ENCODE measurements around the gene GARIN3. TPM values are rescaled to one million over a fixed set of nuclear protein-coding genes. Genes with fewer than 3 reads are reported as not detected.

GARIN3 gene
- total and polyA plus RNA-seq, 9 of the 15 experiments (the other 6 are each of a cell fraction or from before 2014, with no cell fraction given): not detected

DNA sequence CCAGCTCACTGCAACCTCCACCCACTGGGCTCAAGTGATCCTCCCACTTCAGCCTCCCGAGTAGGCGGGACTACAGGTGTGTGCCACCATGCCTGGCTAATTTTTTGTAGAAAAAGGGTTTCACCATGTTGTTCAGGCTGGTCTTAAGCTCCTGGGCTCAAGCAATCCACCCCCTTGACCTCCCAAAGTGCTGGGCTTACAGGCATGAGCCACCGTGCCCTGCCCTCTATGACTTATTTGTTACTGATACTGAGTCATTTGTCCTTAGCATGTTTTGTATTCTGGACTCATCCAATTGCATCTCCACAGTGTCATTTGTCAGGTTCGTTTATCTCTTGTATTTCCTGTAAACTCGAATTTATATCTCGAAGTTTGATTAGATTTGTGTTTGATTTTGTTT is 11.9 kb upstream of the GARIN3 start:
- POLR2A ChIA-PET: interaction anchor here (0.6 kb wide), 1 partner anchor 1641 kb away, joined by 3 read pairs; no protein-coding TSS in a partner anchor

More for the DNA sequence above, 11.9 kb upstream of the GARIN3 start:
- in situ Hi-C loops (cut with MboI) (no loop called here), intact Hi-C loops (cut with micrococcal nuclease) (no loop called here)
- Histone ChIP-seq H3K9me3 (replicated peaks; ENCODE audit: control insufficient read depth, insufficient read depth, low read depth, low read length) (no peaks in the 10 kb centered on the region), H3K36me3 (ENCODE audit: control insufficient read depth, insufficient read depth, low read length) (no peaks in the 10 kb centered on the region), H3K4me1 (replicated peaks in 1 of 2; ENCODE audit: control insufficient read depth in 2 of 2, insufficient read depth in 2 of 2, low read length in 2 of 2) (no peaks in the 10 kb centered on the region), H3K27me3 (ENCODE audit: control insufficient read depth in 2 of 2, insufficient read depth in 2 of 2, low read length in 2 of 2) (no peaks in the 10 kb centered on the region; a peak in 1 of 5 replicates), H2AFZ (ENCODE audit: low read depth, low read length) (no peak overlapping the region), H3K9me1 (ENCODE audit: control insufficient read depth, insufficient read depth, low read length) (no peaks in the 10 kb centered on the region), H3K79me2 (ENCODE audit: control insufficient read depth, insufficient read depth, low read length) (no peaks in the 10 kb centered on the region), H3K27ac (ENCODE audit: extremely low read depth, low read depth, low read length) (no peak overlapping the region), H3K4me3 (no peak overlapping the region), H4K20me1 (replicated peaks; ENCODE audit: control insufficient read depth, insufficient read depth, low read length) (no peaks in the 10 kb centered on the region), H3K4me2 (ENCODE audit: insufficient read depth, low read length) (no peak overlapping the region), H3K9ac (ENCODE audit: insufficient read depth in 1 of 2, low read depth in 2 of 2, low read length in 2 of 2) (no peak overlapping the region)
- no TSS peak for BruUV-seq (replicated peaks)
- WGBS (ENCODE audit: insufficient coverage, low coverage, missing lambda C conversion rate): 0% methylated on average over 6 of the region's 6 CpGs
- CTCF ChIA-PET (ENCODE audit: low intra/inter-chr PET ratio): no interaction called here
- DNase-seq (ENCODE audit: extremely low read depth in 1 of 4, low spot score in 3 of 4) (no peak), FAIRE-seq (no peak), ATAC-seq (no peak)
- TF ChIP-seq CXXC5 (CRISPR knock-in tag; IDR thresholded peaks at IDR 0.05) (no peak), ZBTB33 (CRISPR knock-in tag; IDR thresholded peaks at IDR 0.05) (no peak), ZNF347 (CRISPR knock-in tag; IDR thresholded peaks at IDR 0.05; ENCODE audit: low read depth) (no peak), MTA3 (IDR thresholded peaks at IDR 0.05; ENCODE audit: borderline replicate concordance) (no peak), HES1 (IDR thresholded peaks at IDR 0.05; ENCODE audit: low read depth) (no peak), SIN3B (IDR thresholded peaks at IDR 0.05; ENCODE audit: low read depth) (no peak), ZBTB2 (IDR thresholded peaks at IDR 0.05) (no peak), CBFA2T3 (IDR thresholded peaks at IDR 0.05) (no peak)
- TF ChIP-seq, protein P1, sequence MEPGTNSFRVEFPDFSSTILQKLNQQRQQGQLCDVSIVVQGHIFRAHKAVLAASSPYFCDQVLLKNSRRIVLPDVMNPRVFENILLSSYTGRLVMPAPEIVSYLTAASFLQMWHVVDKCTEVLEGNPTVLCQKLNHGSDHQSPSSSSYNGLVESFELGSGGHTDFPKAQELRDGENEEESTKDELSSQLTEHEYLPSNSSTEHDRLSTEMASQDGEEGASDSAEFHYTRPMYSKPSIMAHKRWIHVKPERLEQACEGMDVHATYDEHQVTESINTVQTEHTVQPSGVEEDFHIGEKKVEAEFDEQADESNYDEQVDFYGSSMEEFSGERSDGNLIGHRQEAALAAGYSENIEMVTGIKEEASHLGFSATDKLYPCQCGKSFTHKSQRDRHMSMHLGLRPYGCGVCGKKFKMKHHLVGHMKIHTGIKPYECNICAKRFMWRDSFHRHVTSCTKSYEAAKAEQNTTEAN (CRISPR knock-in tag; IDR thresholded peaks at IDR 0.05): no peak
